ENCODE data around the gene LHPP. TPM values are rescaled to one million over a fixed set of nuclear protein-coding genes. Genes with fewer than 3 reads are reported as not detected.
"Not testable (repeated sequence)": the region's sequence is repeated elsewhere in the genome, so short reads cannot be mapped to it uniquely, and the experiment has no call there.

Gene LHPP
- total RNA-seq, 2 donors from 2014 or later: 4.4 to 6.1 TPM

- DNase-seq (ENCODE audit: low spot score) (no peak), ATAC-seq (no peak)
- no peak overlapping the region for H3K4me3 Mint-ChIP-seq
- H3K36me3 Mint-ChIP-seq: no peaks in the 10 kb centered on the region
- H3K27ac Mint-ChIP-seq: no peak overlapping the region
- no peaks in the 10 kb centered on the region for H3K27me3 Mint-ChIP-seq
- peaks cover 0 to 2% of the 10 kb centered on the region in 2 donors for H3K4me1 Mint-ChIP-seq (ENCODE audit: low read depth in 2 of 2)
- H3K9me3 Mint-ChIP-seq: no peaks in the 10 kb centered on the region
These were observed 115.2 kb downstream of the LHPP start for GRCh38 chr10:124576526-124577420.

- no peak overlapping the region for H3K4me3 Mint-ChIP-seq
- peaks cover 0 to 2% of the 10 kb centered on the region in 2 donors for H3K4me1 Mint-ChIP-seq (ENCODE audit: low read depth in 2 of 2)
- peak in 1 of 2 donors; percentile 23 for ATAC-seq
- no peaks in the 10 kb centered on the region for H3K36me3 Mint-ChIP-seq
- no peak for DNase-seq (ENCODE audit: low spot score)
- no peaks in the 10 kb centered on the region for H3K27me3 Mint-ChIP-seq
- H3K27ac Mint-ChIP-seq: no peak overlapping the region
- H3K9me3 Mint-ChIP-seq: no peaks in the 10 kb centered on the region
These were observed 116.0 kb downstream of the LHPP start for GRCh38 chr10:124577651-124578050.

- no peaks in the 10 kb centered on the region for H3K36me3 Mint-ChIP-seq
- no peaks in the 10 kb centered on the region for H3K27me3 Mint-ChIP-seq
- peaks cover 0 to 2% of the 10 kb centered on the region in 2 donors for H3K4me1 Mint-ChIP-seq (ENCODE audit: low read depth in 2 of 2)
- ATAC-seq (peak in 1 of 2 donors; percentile 34), DNase-seq (ENCODE audit: low spot score) (no peak)
- H3K4me3 Mint-ChIP-seq: no peak overlapping the region
- no peak overlapping the region for H3K27ac Mint-ChIP-seq
- no peaks in the 10 kb centered on the region for H3K9me3 Mint-ChIP-seq
These were observed 116.8 kb downstream of the LHPP start for GRCh38 chr10:124578231-124579010.

GRCh38 chr10:124579011-124579399, 117.4 kb downstream of the LHPP start:
- Mint-ChIP-seq H3K4me3 (no peak overlapping the region), H3K27me3 (no peaks in the 10 kb centered on the region), H3K36me3 (no peaks in the 10 kb centered on the region), H3K27ac (no peak overlapping the region), H3K4me1 (ENCODE audit: low read depth in 2 of 2) (peaks cover 0 to 2% of the 10 kb centered on the region in 2 donors), H3K9me3 (no peaks in the 10 kb centered on the region)
- ATAC-seq: no peak
- no peak for DNase-seq (ENCODE audit: low spot score)

GRCh38 chr10:124586142-124586541, 124.5 kb downstream of the LHPP start:
- no peaks in the 10 kb centered on the region for H3K9me3 Mint-ChIP-seq
- DNase-seq (ENCODE audit: low spot score) (no peak), ATAC-seq (no peak)
- no peaks in the 10 kb centered on the region for H3K36me3 Mint-ChIP-seq
- no peak overlapping the region for H3K4me3 Mint-ChIP-seq
- peaks cover 4 to 6% of the 10 kb centered on the region in 2 donors for H3K4me1 Mint-ChIP-seq (ENCODE audit: low read depth in 2 of 2)
- no peaks in the 10 kb centered on the region for H3K27me3 Mint-ChIP-seq
- no peak overlapping the region for H3K27ac Mint-ChIP-seq

GRCh38 chr10:124587811-124588211, 126.2 kb downstream of the LHPP start:
- no peaks in the 10 kb centered on the region for H3K27me3 Mint-ChIP-seq
- H3K36me3 Mint-ChIP-seq: no peaks in the 10 kb centered on the region
- peaks cover 4 to 6% of the 10 kb centered on the region in 2 donors for H3K4me1 Mint-ChIP-seq (ENCODE audit: low read depth in 2 of 2)
- DNase-seq (ENCODE audit: low spot score): peak; percentile 49
- no peak overlapping the region for H3K4me3 Mint-ChIP-seq
- no peak for ATAC-seq
- H3K27ac Mint-ChIP-seq: no peak overlapping the region
- peaks cover 5% of the 10 kb centered on the region for H3K9me3 Mint-ChIP-seq

- not testable (repeated sequence) for H3K36me3 Mint-ChIP-seq; H3K27ac Mint-ChIP-seq; H3K27me3 Mint-ChIP-seq; H3K4me1 Mint-ChIP-seq (ENCODE audit: low read depth in 2 of 2); DNase-seq (ENCODE audit: low spot score); H3K4me3 Mint-ChIP-seq; ATAC-seq; H3K9me3 Mint-ChIP-seq
These were observed 126.7 kb downstream of the LHPP start for GRCh38 chr10:124588341-124588735.

- DNase-seq (ENCODE audit: low spot score) (peak; percentile 42), ATAC-seq (no peak)
- H3K4me3 Mint-ChIP-seq: no peak overlapping the region
- H3K36me3 Mint-ChIP-seq: no peaks in the 10 kb centered on the region
- H3K27ac Mint-ChIP-seq: no peak overlapping the region
- H3K4me1 Mint-ChIP-seq (ENCODE audit: low read depth in 2 of 2): peaks cover 4 to 6% of the 10 kb centered on the region in 2 donors
- peaks cover 5% of the 10 kb centered on the region for H3K9me3 Mint-ChIP-seq
- no peaks in the 10 kb centered on the region for H3K27me3 Mint-ChIP-seq
These were observed 127.3 kb downstream of the LHPP start for GRCh38 chr10:124588736-124589490.

- ATAC-seq (no peak), DNase-seq (ENCODE audit: low spot score) (peak; percentile 52)
- H3K4me3 Mint-ChIP-seq: no peak overlapping the region
- H3K36me3 Mint-ChIP-seq: no peaks in the 10 kb centered on the region
- H3K27ac Mint-ChIP-seq: no peak overlapping the region
- peaks cover 4 to 6% of the 10 kb centered on the region in 2 donors for H3K4me1 Mint-ChIP-seq (ENCODE audit: low read depth in 2 of 2)
- peaks cover 5% of the 10 kb centered on the region for H3K9me3 Mint-ChIP-seq
- no peaks in the 10 kb centered on the region for H3K27me3 Mint-ChIP-seq
These were observed 127.9 kb downstream of the LHPP start for GRCh38 chr10:124589491-124590041.

- Mint-ChIP-seq H3K4me3 (no peak overlapping the region), H3K27ac (no peak overlapping the region), H3K4me1 (ENCODE audit: low read depth in 2 of 2) (peaks cover 4 to 8% of the 10 kb centered on the region in 2 donors), H3K36me3 (no peaks in the 10 kb centered on the region), H3K27me3 (no peaks in the 10 kb centered on the region), H3K9me3 (peaks cover 5% of the 10 kb centered on the region)
- DNase-seq (ENCODE audit: low spot score): no peak
- peak in 1 of 2 donors; percentile 11 for ATAC-seq
These were observed 128.8 kb downstream of the LHPP start for GRCh38 chr10:124590216-124591122.

GRCh38 chr10:124591123-124591495, 129.5 kb downstream of the LHPP start:
- H3K4me1 Mint-ChIP-seq (ENCODE audit: low read depth in 2 of 2): peaks cover 4 to 8% of the 10 kb centered on the region in 2 donors
- H3K9me3 Mint-ChIP-seq: peaks cover 5% of the 10 kb centered on the region
- ATAC-seq: no peak
- DNase-seq (ENCODE audit: low spot score): no peak
- no peak overlapping the region for H3K27ac Mint-ChIP-seq
- H3K36me3 Mint-ChIP-seq: no peaks in the 10 kb centered on the region
- no peaks in the 10 kb centered on the region for H3K27me3 Mint-ChIP-seq
- no peak overlapping the region for H3K4me3 Mint-ChIP-seq

- Mint-ChIP-seq H3K27me3 (no peaks in the 10 kb centered on the region), H3K9me3 (peaks cover 5% of the 10 kb centered on the region), H3K36me3 (no peaks in the 10 kb centered on the region), H3K4me1 (ENCODE audit: low read depth in 2 of 2) (peaks cover 0 to 2% of the 10 kb centered on the region in 2 donors), H3K4me3 (no peak overlapping the region), H3K27ac (no peak overlapping the region)
- ATAC-seq (no peak), DNase-seq (ENCODE audit: low spot score) (peak; percentile 59)
These were observed 130.5 kb downstream of the LHPP start for GRCh38 chr10:124592101-124592500.
